ENCODE results near the gene SRGAP3.

Gene SRGAP3

GRCh38 chr3:9201266-9201665 lies 48.2 kb downstream of the SRGAP3 start:
- no peak for DNase-seq (ENCODE audit: low read depth)

- no peak for DNase-seq (ENCODE audit: low read depth)
Observed at GRCh38 chr3:9199775-9200174, 49.7 kb downstream of the SRGAP3 start.

- no peak for DNase-seq (ENCODE audit: low read depth)
Observed at GRCh38 chr3:9198899-9199335, 50.5 kb downstream of the SRGAP3 start.

GRCh38 chr3:9198261-9198660 lies 51.2 kb downstream of the SRGAP3 start:
- no peak for DNase-seq (ENCODE audit: low read depth)

- DNase-seq (ENCODE audit: low read depth) = no peak
Observed at GRCh38 chr3:9196020-9196419, 53.4 kb downstream of the SRGAP3 start.

- DNase-seq (ENCODE audit: low read depth) = no peak
Observed at GRCh38 chr3:9195390-9195789, 54.1 kb downstream of the SRGAP3 start.

- no peak for DNase-seq (ENCODE audit: low read depth)
Observed at GRCh38 chr3:9194509-9195184, 54.8 kb downstream of the SRGAP3 start.

- no peak for DNase-seq (ENCODE audit: low read depth)
Observed at GRCh38 chr3:9193633-9194195, 55.7 kb downstream of the SRGAP3 start.

GRCh38 chr3:9193211-9193610 lies 56.2 kb downstream of the SRGAP3 start:
- no peak for DNase-seq (ENCODE audit: low read depth)

- no peak for DNase-seq (ENCODE audit: low read depth)
Observed at GRCh38 chr3:9192248-9193025, 57.0 kb downstream of the SRGAP3 start.

GRCh38 chr3:9190276-9190675 lies 59.2 kb downstream of the SRGAP3 start:
- DNase-seq (ENCODE audit: low read depth) = no peak

GRCh38 chr3:9188583-9188982 lies 60.9 kb downstream of the SRGAP3 start:
- no peak for DNase-seq (ENCODE audit: low read depth)

GRCh38 chr3:9185701-9186100 lies 63.7 kb downstream of the SRGAP3 start:
- DNase-seq (ENCODE audit: low read depth) = no peak

- no peak for DNase-seq (ENCODE audit: low read depth)
Observed at GRCh38 chr3:9185046-9185445, 64.4 kb downstream of the SRGAP3 start.

- DNase-seq (ENCODE audit: low read depth) = no peak
Observed at GRCh38 chr3:9184461-9184835, 65.0 kb downstream of the SRGAP3 start.

GRCh38 chr3:9183811-9184460 lies 65.5 kb downstream of the SRGAP3 start:
- no peak for DNase-seq (ENCODE audit: low read depth)

- no peak for DNase-seq (ENCODE audit: low read depth)
Observed at GRCh38 chr3:9183011-9183410, 66.4 kb downstream of the SRGAP3 start.

GRCh38 chr3:9180764-9181117 lies 68.7 kb downstream of the SRGAP3 start:
- DNase-seq (ENCODE audit: low read depth) = no peak

- DNase-seq (ENCODE audit: low read depth) = no peak
Observed at GRCh38 chr3:9179826-9180763, 69.4 kb downstream of the SRGAP3 start.

- no peak for DNase-seq (ENCODE audit: low read depth)
Observed at GRCh38 chr3:9178697-9179096, 70.7 kb downstream of the SRGAP3 start.

GRCh38 chr3:9175421-9175820 lies 74.0 kb downstream of the SRGAP3 start:
- DNase-seq (ENCODE audit: low read depth) = no peak

- no peak for DNase-seq (ENCODE audit: low read depth)
Observed at GRCh38 chr3:9173445-9173844, 76.0 kb downstream of the SRGAP3 start.
